ENCODE measurements around the gene PRR5L.
A peak's percentile ranks its signal among the peaks of the same experiment; 100 is the strongest.

The PRR5L gene

GRCh38 chr11:36383195-36383594, 87.1 kb downstream of the PRR5L start:
- H3K9me3 ChIP-seq (ENCODE audit: control insufficient read depth, low read length): no peaks in the 10 kb centered on the region
- H2BK12ac ChIP-seq (ENCODE audit: low read length in 2 of 2): no peak overlapping the region
- H4K91ac ChIP-seq (ENCODE audit: low read length): no peak overlapping the region
- H2BK120ac ChIP-seq (ENCODE audit: low read depth, low read length): no peak overlapping the region
- H3K79me1 ChIP-seq (replicated peaks; ENCODE audit: low read length, poor library complexity, severe bottlenecking): peaks cover 33% of the 10 kb centered on the region
- H3K36me3 ChIP-seq (ENCODE audit: control insufficient read depth in 1 of 2, insufficient read depth in 2 of 2, low read depth in 1 of 2, low read length in 2 of 2): peaks cover 0 to 17% of the 10 kb centered on the region in 2 experiments
- H2AFZ ChIP-seq (ENCODE audit: low read depth, low read length): no peak overlapping the region
- no peak overlapping the region for H4K8ac ChIP-seq (ENCODE audit: low read length)
- H3K27me3 ChIP-seq (ENCODE audit: control insufficient read depth in 1 of 2, insufficient read depth in 1 of 2, low read length in 2 of 2): peaks cover 0 to 11% of the 10 kb centered on the region in 2 experiments
- H3K4me3 ChIP-seq (ENCODE audit: insufficient read depth in 1 of 2, low read depth in 1 of 2, low read length in 2 of 2): no peak overlapping the region
- H2BK15ac ChIP-seq (ENCODE audit: low read depth, poor library complexity, severe bottlenecking): no peak overlapping the region
- H3K18ac ChIP-seq (ENCODE audit: low read depth in 1 of 2, low read length in 2 of 2): no peak overlapping the region
- no peak overlapping the region for H3K4ac ChIP-seq (ENCODE audit: low read depth in 1 of 2, low read length in 2 of 2)
- no peak overlapping the region for H2AK5ac ChIP-seq (ENCODE audit: low read length, severe bottlenecking)
- H3K4me2 ChIP-seq (ENCODE audit: low read length, poor library complexity, severe bottlenecking): no peak overlapping the region
- no peak overlapping the region for H2BK5ac ChIP-seq (ENCODE audit: low read depth, low read length, poor library complexity, severe bottlenecking)
- no CpG with 5 or more reads among the region's 1 CpG for WGBS
- no peak for DNase-seq
- H3K14ac ChIP-seq (ENCODE audit: low read length in 2 of 2): no peak overlapping the region
- no peak overlapping the region for H3K23ac ChIP-seq (ENCODE audit: low read length in 2 of 2)
- H3K9ac ChIP-seq (ENCODE audit: low read length): no peak overlapping the region
- H3K4me1 ChIP-seq (ENCODE audit: control insufficient read depth, insufficient read depth, low read depth, low read length): peaks cover 2% of the 10 kb centered on the region
- H3K27ac ChIP-seq (ENCODE audit: low read length, poor library complexity, severe bottlenecking): no peak overlapping the region

GRCh38 chr11:36385121-36385970, 89.3 kb downstream of the PRR5L start:
- H2BK12ac ChIP-seq (ENCODE audit: low read length in 2 of 2): no peak overlapping the region
- no peak overlapping the region for H2BK15ac ChIP-seq (ENCODE audit: low read depth, poor library complexity, severe bottlenecking)
- no peaks in the 10 kb centered on the region for H3K9me3 ChIP-seq (ENCODE audit: control insufficient read depth, low read length)
- no peak overlapping the region for H3K14ac ChIP-seq (ENCODE audit: low read length in 2 of 2)
- no peak overlapping the region for H3K4me3 ChIP-seq (ENCODE audit: insufficient read depth in 1 of 2, low read depth in 1 of 2, low read length in 2 of 2)
- H4K8ac ChIP-seq (ENCODE audit: low read length): no peak overlapping the region
- no peak overlapping the region for H3K23ac ChIP-seq (ENCODE audit: low read length in 2 of 2)
- DNase-seq: peak; percentile 93
- no peak overlapping the region for H3K18ac ChIP-seq (ENCODE audit: low read depth in 1 of 2, low read length in 2 of 2)
- H2AK5ac ChIP-seq (ENCODE audit: low read length, severe bottlenecking): no peak overlapping the region
- H3K36me3 ChIP-seq (ENCODE audit: control insufficient read depth in 1 of 2, insufficient read depth in 2 of 2, low read depth in 1 of 2, low read length in 2 of 2): peaks cover 0 to 17% of the 10 kb centered on the region in 2 experiments
- H2BK5ac ChIP-seq (ENCODE audit: low read depth, low read length, poor library complexity, severe bottlenecking): no peak overlapping the region
- no peaks in the 10 kb centered on the region for H3K27me3 ChIP-seq (ENCODE audit: control insufficient read depth in 1 of 2, insufficient read depth in 1 of 2, low read length in 2 of 2)
- H3K4ac ChIP-seq (ENCODE audit: low read depth in 1 of 2, low read length in 2 of 2): no peak overlapping the region
- 46% methylated on average over 9 of the region's 9 CpGs for WGBS
- no peak overlapping the region for H2AFZ ChIP-seq (ENCODE audit: low read depth, low read length)
- no peak overlapping the region for H3K9ac ChIP-seq (ENCODE audit: low read length)
- H3K79me1 ChIP-seq (replicated peaks; ENCODE audit: low read length, poor library complexity, severe bottlenecking): peaks cover 36% of the 10 kb centered on the region
- H2BK120ac ChIP-seq (ENCODE audit: low read depth, low read length): no peak overlapping the region
- H3K27ac ChIP-seq (ENCODE audit: low read length, poor library complexity, severe bottlenecking): no peak overlapping the region
- no peak overlapping the region for H4K91ac ChIP-seq (ENCODE audit: low read length)
- peaks cover 9% of the 10 kb centered on the region for H3K4me1 ChIP-seq (ENCODE audit: control insufficient read depth, insufficient read depth, low read depth, low read length)
- H3K4me2 ChIP-seq (ENCODE audit: low read length, poor library complexity, severe bottlenecking): no peak overlapping the region

DNA sequence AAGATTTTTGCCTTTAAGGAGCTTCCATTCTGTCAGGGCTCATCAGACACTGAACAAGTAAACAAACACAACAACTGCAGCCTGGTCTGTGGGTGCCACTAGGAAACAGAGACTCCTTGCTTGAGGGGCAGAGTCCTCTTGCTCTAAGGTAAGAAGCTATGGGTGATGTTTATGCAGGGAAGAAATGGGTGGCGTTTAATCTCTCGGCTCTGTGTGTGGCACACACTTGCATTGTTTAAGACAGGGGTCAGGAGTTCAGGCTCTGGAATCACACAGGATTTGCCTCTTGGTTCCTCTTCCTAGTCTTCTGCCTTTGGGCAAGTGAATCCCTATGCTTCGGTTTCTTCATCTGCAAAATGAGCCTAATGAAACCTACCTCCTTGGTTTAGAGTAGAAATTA, 90.3 kb downstream of the PRR5L start:
- Histone ChIP-seq H3K23ac (ENCODE audit: low read length in 2 of 2) (no peak overlapping the region), H4K91ac (ENCODE audit: low read length) (peak overlapping the region; percentile 76), H3K4me3 (ENCODE audit: insufficient read depth in 1 of 2, low read depth in 1 of 2, low read length in 2 of 2) (no peak overlapping the region), H3K27ac (ENCODE audit: low read length, poor library complexity, severe bottlenecking) (no peak overlapping the region), H4K8ac (ENCODE audit: low read length) (no peak overlapping the region), H2AFZ (ENCODE audit: low read depth, low read length) (no peak overlapping the region), H3K9me3 (ENCODE audit: control insufficient read depth, low read length) (no peaks in the 10 kb centered on the region), H3K14ac (ENCODE audit: low read length in 2 of 2) (no peak overlapping the region), H3K4me2 (ENCODE audit: low read length, poor library complexity, severe bottlenecking) (no peak overlapping the region), H3K9ac (ENCODE audit: low read length) (no peak overlapping the region), H3K36me3 (ENCODE audit: control insufficient read depth in 1 of 2, insufficient read depth in 2 of 2, low read depth in 1 of 2, low read length in 2 of 2) (peaks cover 0 to 17% of the 10 kb centered on the region in 2 experiments), H2BK120ac (ENCODE audit: low read depth, low read length) (no peak overlapping the region), H2BK15ac (ENCODE audit: low read depth, poor library complexity, severe bottlenecking) (peak overlapping the region; percentile 13), H3K27me3 (ENCODE audit: control insufficient read depth in 1 of 2, insufficient read depth in 1 of 2, low read length in 2 of 2) (no peaks in the 10 kb centered on the region), H3K4me1 (ENCODE audit: control insufficient read depth, insufficient read depth, low read depth, low read length) (peaks cover 9% of the 10 kb centered on the region), H3K79me1 (replicated peaks; ENCODE audit: low read length, poor library complexity, severe bottlenecking) (peaks cover 33% of the 10 kb centered on the region), H3K18ac (ENCODE audit: low read depth in 1 of 2, low read length in 2 of 2) (no peak overlapping the region), H2BK12ac (ENCODE audit: low read length in 2 of 2) (no peak overlapping the region), H3K4ac (ENCODE audit: low read depth in 1 of 2, low read length in 2 of 2) (no peak overlapping the region), H2BK5ac (ENCODE audit: low read depth, low read length, poor library complexity, severe bottlenecking) (no peak overlapping the region), H2AK5ac (ENCODE audit: low read length, severe bottlenecking) (no peak overlapping the region)
- 95% methylated on average over 3 of the region's 3 CpGs for WGBS
- DNase-seq: no peak

- no peak overlapping the region for H3K4me3 ChIP-seq (ENCODE audit: insufficient read depth in 1 of 2, low read depth in 1 of 2, low read length in 2 of 2)
- no peak overlapping the region for H3K4ac ChIP-seq (ENCODE audit: low read depth in 1 of 2, low read length in 2 of 2)
- H2AFZ ChIP-seq (ENCODE audit: low read depth, low read length): no peak overlapping the region
- H4K91ac ChIP-seq (ENCODE audit: low read length): no peak overlapping the region
- no peak overlapping the region for H3K9ac ChIP-seq (ENCODE audit: low read length)
- 92% methylated on average over 2 of the region's 2 CpGs for WGBS
- H3K4me1 ChIP-seq (ENCODE audit: control insufficient read depth, insufficient read depth, low read depth, low read length): peaks cover 7% of the 10 kb centered on the region
- H2BK12ac ChIP-seq (ENCODE audit: low read length in 2 of 2): no peak overlapping the region
- no peak overlapping the region for H2BK15ac ChIP-seq (ENCODE audit: low read depth, poor library complexity, severe bottlenecking)
- no peak overlapping the region for H3K23ac ChIP-seq (ENCODE audit: low read length in 2 of 2)
- no peak overlapping the region for H3K4me2 ChIP-seq (ENCODE audit: low read length, poor library complexity, severe bottlenecking)
- no peak overlapping the region for H3K27ac ChIP-seq (ENCODE audit: low read length, poor library complexity, severe bottlenecking)
- H3K79me1 ChIP-seq (replicated peaks; ENCODE audit: low read length, poor library complexity, severe bottlenecking): peaks cover 22% of the 10 kb centered on the region
- no peak overlapping the region for H2BK120ac ChIP-seq (ENCODE audit: low read depth, low read length)
- no peak overlapping the region for H3K14ac ChIP-seq (ENCODE audit: low read length in 2 of 2)
- H3K18ac ChIP-seq (ENCODE audit: low read depth in 1 of 2, low read length in 2 of 2): no peak overlapping the region
- no peak for DNase-seq
- no peak overlapping the region for H4K8ac ChIP-seq (ENCODE audit: low read length)
- peaks cover 0 to 8% of the 10 kb centered on the region in 2 experiments for H3K36me3 ChIP-seq (ENCODE audit: control insufficient read depth in 1 of 2, insufficient read depth in 2 of 2, low read depth in 1 of 2, low read length in 2 of 2)
- no peak overlapping the region for H2BK5ac ChIP-seq (ENCODE audit: low read depth, low read length, poor library complexity, severe bottlenecking)
- no peaks in the 10 kb centered on the region for H3K9me3 ChIP-seq (ENCODE audit: control insufficient read depth, low read length)
- no peak overlapping the region for H2AK5ac ChIP-seq (ENCODE audit: low read length, severe bottlenecking)
- no peaks in the 10 kb centered on the region for H3K27me3 ChIP-seq (ENCODE audit: control insufficient read depth in 1 of 2, insufficient read depth in 1 of 2, low read length in 2 of 2)
These were observed 92.0 kb downstream of the PRR5L start for GRCh38 chr11:36388071-36388470.

Data from mesenchymal stem cell (in vitro differentiated cells and primary cell).